Subcutaneous abdominal adipose tissue (tissue), 5 donors: ENCODE measurements around the gene CACNG7.
"Not testable (repeated sequence)": the region's sequence is repeated elsewhere in the genome, so short reads cannot be mapped to it uniquely, and the experiment has no call there.

Source experiments
- H3K27ac ChIP-seq: one replicate; pipeline ENCODE4 v1.7.0; 2013; ENCODE audit warnings: low read depth, mild to moderate bottlenecking, inconsistent platforms, low read length, moderate library complexity
- H3K27me3 ChIP-seq, 5 donors: one replicate each; pipeline ENCODE4 v1.7.0; 2013; ENCODE audit warnings: low read length in 5 of 5, inconsistent platforms in 1 of 5; ENCODE audit not compliant: control insufficient read depth in 5 of 5, insufficient read depth in 4 of 5
- H3K36me3 ChIP-seq, 5 donors: one replicate each; pipeline ENCODE4 v1.7.0; 2013; ENCODE audit warnings: low read length in 5 of 5; ENCODE audit not compliant: control insufficient read depth in 5 of 5, insufficient read depth in 5 of 5
- H3K4me1 ChIP-seq, 5 donors: one replicate each; pipeline ENCODE4 v1.7.0; 2013; ENCODE audit warnings: low read length in 5 of 5, mild to moderate bottlenecking in 3 of 5, moderate library complexity in 1 of 5; ENCODE audit not compliant: control insufficient read depth in 5 of 5, insufficient read depth in 5 of 5
- H3K4me3 ChIP-seq, 5 donors: one replicate each; pipeline ENCODE4 v1.7.0; 2013; ENCODE audit warnings: low read length in 5 of 5, low read depth in 1 of 5
- H3K9ac ChIP-seq, 5 donors: one replicate each; pipeline ENCODE4 v1.7.0; 2013; ENCODE audit warnings: low read length in 5 of 5, mild to moderate bottlenecking in 4 of 5, moderate library complexity in 3 of 5
- H3K9me3 ChIP-seq, 5 donors: one replicate each; pipeline ENCODE4 v1.7.0; 2013; ENCODE audit warnings: low read length in 5 of 5; ENCODE audit not compliant: control insufficient read depth in 5 of 5
- donor health status: healthy.
- donor health status: healthy.
- donor health status: healthy.
- donor health status: healthy.
- donor health status: healthy.

The CACNG7 gene

DNA sequence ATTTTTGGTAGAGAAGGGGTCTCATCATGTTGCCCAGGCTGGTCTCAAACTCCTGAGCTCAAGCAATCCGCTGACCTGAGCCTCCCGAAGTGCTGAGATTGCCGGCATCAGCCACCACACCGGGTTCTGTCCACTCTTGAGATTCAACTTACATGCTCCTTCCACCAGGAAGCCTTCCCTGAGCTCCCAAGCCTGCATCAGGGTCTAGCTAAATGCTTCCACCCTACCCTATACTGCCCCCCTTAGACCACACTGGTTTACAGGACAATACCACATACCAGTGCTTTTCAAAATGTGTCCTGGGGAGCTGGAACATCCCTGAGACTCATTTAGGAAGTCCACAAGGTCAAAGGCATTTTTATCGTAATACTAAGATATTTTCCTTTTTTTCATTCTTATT, 38.5 kb downstream of the CACNG7 start:
- no peak overlapping the region for H3K4me3 ChIP-seq
- H3K27ac ChIP-seq = no peak overlapping the region
- no peaks in the 10 kb centered on the region for H3K9me3 ChIP-seq
- no peaks in the 10 kb centered on the region for H3K36me3 ChIP-seq
- no peak overlapping the region for H3K9ac ChIP-seq
- H3K4me1 ChIP-seq = peaks cover 0 to 8% (median 0%) of the 10 kb centered on the region in 5 donors
- H3K27me3 ChIP-seq = peaks cover 3 to 30% (median 19%) of the 10 kb centered on the region in 5 donors

DNA sequence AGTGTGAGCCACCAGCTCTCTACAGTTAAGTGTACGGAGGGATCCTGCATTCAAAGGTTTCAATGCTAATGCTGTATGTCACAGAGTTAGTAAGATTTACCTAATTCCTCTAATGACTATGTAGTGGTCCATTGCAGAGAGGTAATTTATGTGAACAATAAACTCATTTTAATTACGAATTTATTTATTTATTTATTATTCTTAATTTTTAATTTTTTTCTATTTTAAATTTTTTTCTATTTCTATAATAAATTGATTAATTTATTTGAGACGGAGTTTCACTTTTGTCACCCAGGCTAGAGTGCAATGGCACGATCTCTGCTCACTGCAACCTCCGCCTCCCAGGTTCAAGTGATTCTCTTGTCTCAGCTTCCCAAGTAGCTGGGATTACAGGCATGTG, 39.5 kb downstream of the CACNG7 start:
- not testable (repeated sequence) for H3K9ac ChIP-seq, H3K36me3 ChIP-seq, H3K27ac ChIP-seq, H3K4me1 ChIP-seq, H3K9me3 ChIP-seq, H3K4me3 ChIP-seq
- peaks cover 0 to 27% (median 13%) of the 10 kb centered on the region in 5 donors for H3K27me3 ChIP-seq

DNA sequence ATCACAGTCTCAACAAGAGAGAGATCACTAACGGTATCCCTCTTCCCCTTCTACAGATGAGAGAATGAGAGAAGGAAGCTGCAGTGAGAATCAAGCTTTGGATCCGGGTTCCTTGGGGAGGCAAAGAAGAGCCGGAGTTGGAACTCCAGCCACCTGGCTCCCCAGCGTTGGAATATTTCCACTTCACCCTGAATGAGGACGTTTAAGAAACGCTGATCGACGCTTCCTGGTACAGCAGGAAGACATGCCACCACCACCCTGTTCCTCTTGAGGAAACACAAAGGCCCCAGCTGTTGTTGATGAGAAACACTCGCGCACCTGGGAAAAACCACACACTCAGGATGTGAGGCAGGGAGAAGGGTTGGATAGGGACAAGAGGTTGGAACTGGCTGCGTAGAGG, 42.4 kb downstream of the CACNG7 start:
- no peak overlapping the region for H3K4me3 ChIP-seq
- H3K36me3 ChIP-seq = no peaks in the 10 kb centered on the region
- H3K9me3 ChIP-seq = peaks cover 0 to 3% (median 0%) of the 10 kb centered on the region in 5 donors
- peaks cover 0 to 8% (median 0%) of the 10 kb centered on the region in 5 donors for H3K4me1 ChIP-seq
- H3K9ac ChIP-seq = no peak overlapping the region
- H3K27ac ChIP-seq = no peak overlapping the region
- H3K27me3 ChIP-seq = peaks cover 0 to 23% (median 3%) of the 10 kb centered on the region in 5 donors

DNA sequence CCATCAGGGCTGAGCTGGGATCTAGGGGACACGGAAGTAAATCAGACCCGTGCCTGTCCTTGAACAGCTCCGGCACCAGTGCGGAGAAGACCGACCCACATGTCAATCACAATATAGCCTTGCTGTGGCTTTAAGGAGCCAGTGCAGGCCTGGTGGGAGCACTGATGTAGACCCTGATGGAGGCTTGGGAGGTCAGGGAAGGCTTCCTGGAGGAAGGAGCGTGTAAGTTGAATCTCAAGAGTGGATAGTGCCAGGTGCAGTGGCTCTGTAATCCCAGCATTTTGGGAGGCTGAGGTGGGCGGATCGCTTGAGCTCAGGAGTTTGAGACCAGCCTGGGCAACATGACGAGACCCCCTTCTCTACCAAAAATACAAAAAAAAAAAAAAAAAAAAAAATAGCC, 42.9 kb downstream of the CACNG7 start:
- peaks cover 0 to 25% (median 3%) of the 10 kb centered on the region in 5 donors for H3K27me3 ChIP-seq
- H3K9me3 ChIP-seq = peaks cover 0 to 3% (median 0%) of the 10 kb centered on the region in 5 donors
- H3K27ac ChIP-seq = no peak overlapping the region
- peaks cover 0 to 8% (median 0%) of the 10 kb centered on the region in 5 donors for H3K4me1 ChIP-seq
- H3K4me3 ChIP-seq = no peak overlapping the region
- H3K9ac ChIP-seq = no peak overlapping the region
- no peaks in the 10 kb centered on the region for H3K36me3 ChIP-seq

DNA sequence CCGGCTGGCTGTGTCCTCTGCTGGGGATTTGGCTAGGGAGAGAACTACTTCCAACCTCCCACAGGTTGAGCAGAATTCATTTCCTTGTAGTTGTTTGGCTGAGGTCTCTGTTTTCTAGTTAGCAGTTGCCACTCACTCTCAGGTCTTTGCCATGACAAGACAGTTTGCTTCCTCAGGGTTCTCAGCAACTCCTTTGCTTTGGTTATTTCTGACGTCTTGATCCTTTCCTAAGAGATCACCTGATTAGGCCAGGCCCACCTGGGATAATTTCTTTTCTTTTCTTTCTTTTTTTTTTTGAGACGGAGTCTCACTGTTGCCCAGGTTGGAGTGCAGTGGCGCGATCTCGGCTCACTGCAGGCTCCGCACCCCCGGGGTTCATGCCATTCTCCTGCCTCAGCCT, 44.3 kb downstream of the CACNG7 start:
- H3K4me1 ChIP-seq = peaks cover 0 to 8% (median 0%) of the 10 kb centered on the region in 5 donors
- H3K9ac ChIP-seq = no peak overlapping the region
- H3K27me3 ChIP-seq = peaks cover 4 to 32% (median 15%) of the 10 kb centered on the region in 5 donors
- peaks cover 0 to 3% (median 0%) of the 10 kb centered on the region in 5 donors for H3K9me3 ChIP-seq
- H3K27ac ChIP-seq = no peak overlapping the region
- no peak overlapping the region for H3K4me3 ChIP-seq
- no peaks in the 10 kb centered on the region for H3K36me3 ChIP-seq

DNA sequence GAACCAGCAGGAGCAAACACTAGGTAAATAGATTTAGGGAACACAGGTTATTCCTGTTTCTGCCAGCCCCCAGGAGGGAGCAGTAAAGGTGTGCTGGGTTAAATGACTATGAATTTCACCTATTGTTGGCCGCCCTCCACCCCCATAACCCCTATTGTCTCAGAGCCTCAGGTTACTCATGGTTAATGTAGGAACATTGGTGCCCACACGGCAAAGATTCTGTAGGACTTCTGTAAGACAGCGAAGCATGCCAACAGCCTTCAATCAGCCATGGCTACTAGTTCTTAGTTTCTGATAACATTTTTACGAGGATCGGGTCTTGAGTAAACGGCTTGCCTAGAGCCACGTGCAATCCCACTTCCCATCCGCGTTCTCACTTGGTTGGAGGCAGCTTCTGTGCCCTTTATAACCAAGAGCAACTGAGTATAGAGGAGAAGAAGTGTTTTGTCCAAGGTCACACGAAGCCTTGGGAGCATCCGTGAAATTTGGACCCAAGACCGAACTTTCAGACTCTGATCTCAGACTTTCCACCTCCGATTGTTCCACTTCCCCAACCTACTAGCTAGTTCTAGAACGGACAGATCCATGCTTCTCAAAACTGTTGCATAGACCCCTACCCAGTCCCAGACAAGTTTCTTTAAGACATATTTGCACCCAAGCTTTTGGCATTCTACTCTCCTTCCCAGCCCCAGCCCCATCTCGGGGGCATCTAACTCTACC, 48.5 kb downstream of the CACNG7 start:
- Histone ChIP-seq H3K27me3 (peaks cover 16 to 52% (median 39%) of the 10 kb centered on the region in 5 donors), H3K4me1 (no peaks in the 10 kb centered on the region), H3K36me3 (no peaks in the 10 kb centered on the region), H3K27ac (no peak overlapping the region), H3K4me3 (no peak overlapping the region), H3K9me3 (peaks cover 0 to 3% (median 0%) of the 10 kb centered on the region in 5 donors), H3K9ac (no peak overlapping the region)

DNA sequence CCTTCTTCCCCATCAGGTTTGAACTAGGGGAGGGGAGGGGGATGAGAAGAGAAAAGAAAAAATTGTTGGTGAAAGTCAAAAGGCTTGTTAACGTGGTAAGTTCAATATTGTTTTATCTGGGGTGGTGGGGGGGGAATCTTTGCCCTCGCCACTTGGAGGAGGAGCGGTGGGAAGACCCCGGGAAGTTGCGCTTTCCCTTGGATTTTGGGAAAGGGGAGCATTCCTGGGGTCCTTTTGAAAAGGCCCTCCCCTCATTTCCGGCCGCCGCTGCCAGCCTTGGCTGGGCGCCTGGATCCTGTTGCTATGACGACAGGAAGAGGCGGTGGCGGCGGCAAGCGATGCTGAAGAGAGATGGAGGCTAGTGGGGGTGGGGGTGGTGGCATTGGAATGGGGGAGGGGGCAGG, 49.1 kb downstream of the CACNG7 start:
- no peak overlapping the region for H3K4me3 ChIP-seq
- no peak overlapping the region for H3K9ac ChIP-seq
- H3K27me3 ChIP-seq = peaks cover 18 to 54% (median 40%) of the 10 kb centered on the region in 5 donors
- peaks cover 0 to 3% (median 0%) of the 10 kb centered on the region in 5 donors for H3K9me3 ChIP-seq
- no peaks in the 10 kb centered on the region for H3K36me3 ChIP-seq
- H3K4me1 ChIP-seq = no peaks in the 10 kb centered on the region
- no peak overlapping the region for H3K27ac ChIP-seq

DNA sequence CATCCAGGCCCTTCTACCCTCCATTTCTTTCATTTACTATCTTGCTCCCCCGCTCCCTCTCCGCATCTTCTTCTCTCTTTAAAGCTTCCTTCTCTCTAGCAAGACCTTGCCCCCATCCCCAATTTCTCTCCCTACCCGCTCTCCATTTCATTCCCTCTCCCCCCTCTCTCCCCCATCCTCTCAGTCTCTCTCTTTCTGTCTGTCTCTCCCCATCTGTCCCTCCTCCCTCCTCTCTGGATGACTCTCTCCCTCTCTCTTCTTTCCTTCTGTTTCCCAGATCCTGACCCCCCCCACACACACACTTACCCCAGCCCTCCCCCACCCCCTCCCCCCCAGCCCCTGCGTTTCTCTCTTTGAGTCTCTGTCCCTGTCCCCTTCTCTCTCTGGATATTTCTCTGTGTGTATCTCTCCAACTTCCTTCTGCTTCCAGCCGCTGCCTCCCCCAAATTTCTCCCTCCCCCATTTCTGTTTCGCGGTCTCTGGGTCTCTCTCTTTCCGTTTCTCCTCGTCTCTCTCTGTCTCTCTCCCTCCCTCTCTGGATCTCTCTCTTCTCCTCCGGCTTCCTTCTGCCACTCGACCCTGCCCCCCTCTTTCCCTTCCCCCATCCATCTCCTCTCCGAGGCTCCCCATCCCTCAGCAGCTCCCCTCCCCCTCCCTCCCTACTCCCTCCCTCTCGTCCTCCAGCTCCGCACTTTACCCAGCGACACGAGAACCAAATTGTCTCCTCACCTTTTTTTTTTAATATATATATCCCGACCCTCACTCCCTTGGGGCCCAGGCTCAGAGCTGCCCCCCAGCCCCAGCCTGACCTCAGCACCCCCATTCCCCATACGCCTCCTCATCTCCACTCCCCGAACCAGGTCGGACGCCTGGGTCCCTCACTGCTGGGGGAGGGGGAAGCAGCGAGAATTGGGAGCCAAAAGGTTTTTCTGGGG, 50.0 kb downstream of the CACNG7 start:
- H3K4me1 ChIP-seq = peaks cover 0 to 2% (median 0%) of the 10 kb centered on the region in 5 donors
- no peaks in the 10 kb centered on the region for H3K36me3 ChIP-seq
- H3K27ac ChIP-seq = no peak overlapping the region
- H3K9me3 ChIP-seq = peaks cover 0 to 1% (median 0%) of the 10 kb centered on the region in 5 donors
- no peak overlapping the region for H3K4me3 ChIP-seq
- peaks cover 27 to 60% (median 46%) of the 10 kb centered on the region in 5 donors for H3K27me3 ChIP-seq
- H3K9ac ChIP-seq = no peak overlapping the region

DNA sequence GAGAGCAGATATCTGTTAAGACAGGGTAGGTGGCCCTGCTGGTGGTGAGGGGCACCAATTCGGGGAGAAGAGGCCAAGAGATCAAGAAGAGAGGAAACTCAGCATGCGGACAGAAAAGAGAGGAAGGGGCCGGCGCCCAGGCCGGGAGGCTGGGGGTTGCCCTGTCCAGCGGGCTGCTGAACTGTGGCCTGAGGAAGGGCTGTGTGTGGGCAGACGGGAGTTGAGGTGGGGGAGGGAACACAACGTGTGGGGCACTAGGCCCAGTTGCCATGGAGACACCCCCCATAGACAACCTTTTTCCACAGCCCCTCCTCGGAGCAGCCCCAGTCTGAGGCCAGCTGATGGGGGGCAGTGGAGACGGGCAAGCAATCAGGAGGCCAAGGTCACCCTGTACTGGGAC, 51.1 kb downstream of the CACNG7 start:
- Histone ChIP-seq H3K9me3 (no peaks in the 10 kb centered on the region), H3K27ac (no peak overlapping the region), H3K9ac (no peak overlapping the region), H3K4me3 (no peak overlapping the region), H3K36me3 (no peaks in the 10 kb centered on the region), H3K27me3 (peaks cover 33 to 63% (median 54%) of the 10 kb centered on the region in 5 donors), H3K4me1 (peaks cover 0 to 11% (median 0%) of the 10 kb centered on the region in 5 donors)

DNA sequence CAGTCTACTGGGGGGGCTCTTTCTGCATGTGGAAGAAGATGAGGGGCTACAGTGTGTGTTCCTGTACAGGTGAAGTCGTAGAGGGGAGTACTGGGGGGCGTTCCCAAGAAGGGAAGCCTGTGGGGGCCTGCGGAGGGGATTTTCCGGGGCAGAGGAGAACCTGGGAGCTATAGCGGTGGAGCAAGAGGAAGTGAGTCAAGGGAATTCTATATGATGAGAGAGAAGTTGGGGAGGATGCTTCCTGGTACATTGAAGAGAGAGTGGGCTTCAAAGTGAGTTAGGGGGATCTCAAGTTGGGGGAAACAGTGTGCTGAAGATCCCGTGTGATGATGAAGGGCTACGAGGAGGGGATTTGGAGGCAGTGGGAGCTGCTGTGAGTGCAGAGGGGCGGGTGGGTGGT, 51.8 kb downstream of the CACNG7 start:
- H3K36me3 ChIP-seq = no peaks in the 10 kb centered on the region
- peaks cover 35 to 61% (median 55%) of the 10 kb centered on the region in 5 donors for H3K27me3 ChIP-seq
- peaks cover 0 to 14% (median 0%) of the 10 kb centered on the region in 5 donors for H3K4me1 ChIP-seq

More for the DNA sequence above, 51.8 kb downstream of the CACNG7 start:
- Histone ChIP-seq H3K9ac (no peak overlapping the region), H3K4me3 (no peak overlapping the region), H3K27ac (no peak overlapping the region), H3K9me3 (no peaks in the 10 kb centered on the region)
